Measurements from ENCODE around the gene CLDN5. TPM values are rescaled to one million over a fixed set of nuclear protein-coding genes. Genes with fewer than 3 reads are reported as not detected.

CLDN5 gene
- total and polyA plus RNA-seq, 2 of the 4 experiments (the other 2 are of a cell fraction) = 0.18 to 0.21 TPM

DNA sequence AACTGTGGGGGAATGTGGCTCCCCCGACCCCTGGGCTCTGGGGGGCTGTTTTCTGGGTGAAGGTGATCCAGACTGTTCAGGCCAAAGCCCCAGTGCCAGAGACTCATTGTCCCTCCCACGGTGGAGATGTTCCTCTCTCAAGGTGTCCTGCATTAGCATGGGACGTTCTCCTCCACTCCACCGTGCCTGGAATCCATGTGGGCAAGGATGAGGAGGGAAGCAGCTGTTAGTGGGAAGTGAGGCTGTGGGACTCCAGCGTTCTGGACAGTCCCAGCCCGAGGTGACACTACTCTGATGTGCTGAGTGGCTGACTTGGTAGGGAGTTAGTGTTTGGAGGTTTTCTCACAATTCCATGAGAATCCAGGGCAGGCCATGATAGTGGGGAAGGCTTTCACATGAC, 31.4 kb upstream of the CLDN5 start:
- dilution Hi-C loops (cut with HindIII; ENCODE audit: low sequenced_read_pairs, unreplicated experiment) (no loop called here), in situ Hi-C loops (cut with MboI; ENCODE audit: low sequenced_read_pairs) (no loop called here), intact Hi-C loops (cut with micrococcal nuclease) (no loop called here)
- Histone ChIP-seq H3K56ac (ENCODE audit: extremely low read depth, insufficient read depth, low read length) (no peak overlapping the region), H4K91ac (ENCODE audit: insufficient read depth, low read depth, low read length) (no peak overlapping the region), H4K8ac (ENCODE audit: low read depth in 2 of 2, low read length in 2 of 2) (no peak overlapping the region), H3K79me1 (ENCODE audit: low read depth in 1 of 2, low read length in 2 of 2) (no peaks in the 10 kb centered on the region), H4K20me1 (ENCODE audit: insufficient read depth, low read length) (no peaks in the 10 kb centered on the region), H3K9me1 (ENCODE audit: insufficient read depth, low read length) (peaks cover 4% of the 10 kb centered on the region; the same call in 1 of the 2 replicates), H2AK9ac (replicated peaks; ENCODE audit: low read depth, low read length, poor library complexity) (peak overlapping the region; percentile 81), H3K9me3 (ENCODE audit: control insufficient read depth, insufficient read depth, low read length) (peaks cover 2% of the 10 kb centered on the region; the same call in 1 of the 2 replicates), H2AK5ac (ENCODE audit: low read depth, low read length) (no peak overlapping the region; the same call in 1 of the 2 replicates), H3K4me3 (ENCODE audit: insufficient read depth, low read depth, low read length) (no peak overlapping the region), H3K23ac (ENCODE audit: low read depth, low read length) (no peak overlapping the region; the same call in 1 of the 2 replicates), H3K14ac (replicated peaks; ENCODE audit: low read depth, low read length) (no peak overlapping the region), H4K5ac (ENCODE audit: low read depth, low read length) (no peak overlapping the region), H3K27me3 (ENCODE audit: control insufficient read depth, insufficient read depth, low read length) (peaks cover 6% of the 10 kb centered on the region; the same call in 1 of the 2 replicates), H2BK120ac (ENCODE audit: low read depth, low read length) (no peak overlapping the region), H3K18ac (ENCODE audit: low read depth, low read length) (no peak overlapping the region), H2BK20ac (ENCODE audit: low read depth, low read length) (no peak overlapping the region), H2BK15ac (ENCODE audit: low read depth, low read length) (no peak overlapping the region), H3K27ac (ENCODE audit: insufficient read depth, low read length) (no peak overlapping the region), H2BK5ac (ENCODE audit: low read depth, low read length, poor library complexity, severe bottlenecking) (no peak overlapping the region), H3K4me2 (ENCODE audit: low read depth, low read length) (no peak overlapping the region), H3K4me1 (ENCODE audit: control insufficient read depth, insufficient read depth, low read length) (peaks cover 2% of the 10 kb centered on the region; the same call in 1 of the 2 replicates), H3K9ac (ENCODE audit: low read depth, low read length) (no peak overlapping the region), H3K4ac (ENCODE audit: low read depth, low read length) (no peak overlapping the region; the same call in 1 of the 2 replicates), H2AFZ (replicated peaks; ENCODE audit: low read length, poor library complexity) (peak overlapping the region; percentile 58), H3K36me3 (ENCODE audit: control insufficient read depth, insufficient read depth, low read length) (no peaks in the 10 kb centered on the region)
- WGBS, 2 experiments (ENCODE audit: extremely low coverage in 2 of 2, insufficient read length in 1 of 2) = 42% methylated on average over 2 of the region's 6 CpGs; no CpG with 5 or more reads in 1 of the 2 experiments
- POLR2A ChIA-PET (ENCODE audit: unreplicated experiment) = no interaction called here
- TF ChIP-seq MXI1 (IDR thresholded peaks at IDR 0.05; ENCODE audit: borderline replicate concordance, low read depth, low read length) = no peak
- TF ChIP-seq FOS (IDR thresholded peaks at IDR 0.05; ENCODE audit: low read depth, low read length) = no peak
- no peak for TF ChIP-seq POLR2A (IDR thresholded peaks at IDR 0.05; ENCODE audit: low read depth, low read length)
- TF ChIP-seq RCOR1 (IDR thresholded peaks at IDR 0.05; ENCODE audit: insufficient replicate concordance, low read length) = no peak
- TF ChIP-seq BHLHE40 (IDR thresholded peaks at IDR 0.05; ENCODE audit: low read depth, low read length) = no peak
- no peak for TF ChIP-seq MAFK (IDR thresholded peaks at IDR 0.05; ENCODE audit: low read depth, low read length)
- TF ChIP-seq CEBPB (IDR thresholded peaks at IDR 0.05; ENCODE audit: low read depth, low read length) = no peak
- no peak for TF ChIP-seq USF2 (IDR thresholded peaks at IDR 0.05; ENCODE audit: low read depth, low read length)
- no peak for TF ChIP-seq NFE2L2 (IDR thresholded peaks at IDR 0.05; ENCODE audit: low read depth, low read length)
- TF ChIP-seq CHD1 (IDR thresholded peaks at IDR 0.05; ENCODE audit: low read depth, low read length) = no peak
- TF ChIP-seq CTCF (conservative IDR thresholded peaks at IDR 0.05; ENCODE audit: low read depth, low read length) = no peak
- TF ChIP-seq RFX5 (IDR thresholded peaks at IDR 0.05; ENCODE audit: low read depth, low read length) = no peak
- no peak for TF ChIP-seq RAD21 (IDR thresholded peaks at IDR 0.05; ENCODE audit: low read length)
- TF ChIP-seq, protein P1, sequence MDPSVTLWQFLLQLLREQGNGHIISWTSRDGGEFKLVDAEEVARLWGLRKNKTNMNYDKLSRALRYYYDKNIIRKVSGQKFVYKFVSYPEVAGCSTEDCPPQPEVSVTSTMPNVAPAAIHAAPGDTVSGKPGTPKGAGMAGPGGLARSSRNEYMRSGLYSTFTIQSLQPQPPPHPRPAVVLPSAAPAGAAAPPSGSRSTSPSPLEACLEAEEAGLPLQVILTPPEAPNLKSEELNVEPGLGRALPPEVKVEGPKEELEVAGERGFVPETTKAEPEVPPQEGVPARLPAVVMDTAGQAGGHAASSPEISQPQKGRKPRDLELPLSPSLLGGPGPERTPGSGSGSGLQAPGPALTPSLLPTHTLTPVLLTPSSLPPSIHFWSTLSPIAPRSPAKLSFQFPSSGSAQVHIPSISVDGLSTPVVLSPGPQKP (IDR thresholded peaks at IDR 0.05; ENCODE audit: borderline replicate concordance, low read depth, low read length) = no peak
- no peak for TF ChIP-seq MAZ (IDR thresholded peaks at IDR 0.05; ENCODE audit: borderline replicate concordance, low read depth, low read length)
- DNase-seq (no peak), ATAC-seq (ENCODE audit: low read depth) (no peak)
- BruUV-seq (replicated peaks) = no TSS peak
- CTCF ChIA-PET = no interaction called here
